C4-2B (cell line): ENCODE data around the gene ARPC4.

Experiments used
- H3K27ac ChIP-seq: fragments of 450-650 bp; 2 replicates; pipeline ENCODE4 v1.5.1; 2017
- ZFX ChIP-seq: fragments of 450-650 bp; IDR thresholded peaks from 2 replicates; pipeline ENCODE4 v1.6.1; 2017
- TF ChIP-seq, protein P1 (sequence below): fragments of 450-650 bp; conservative IDR thresholded peaks from 2 replicates; pipeline ENCODE4 v1.5.1; 2017; ENCODE audit warnings: mild to moderate bottlenecking

ARPC4 gene

GRCh38 chr3:9792405-9793160 lies at the start of gene ARPC4, which contains the start of gene TADA3:
ARPC4 (plus strand) TSS chr3:9793082; CDS start chr3:9793122, 40 bp downstream.
TADA3 (minus strand) TSS chr3:9792473; CDS start chr3:9791466, 1,007 bp downstream.
- no peak for TF ChIP-seq ZFX
- TF ChIP-seq, protein P1, sequence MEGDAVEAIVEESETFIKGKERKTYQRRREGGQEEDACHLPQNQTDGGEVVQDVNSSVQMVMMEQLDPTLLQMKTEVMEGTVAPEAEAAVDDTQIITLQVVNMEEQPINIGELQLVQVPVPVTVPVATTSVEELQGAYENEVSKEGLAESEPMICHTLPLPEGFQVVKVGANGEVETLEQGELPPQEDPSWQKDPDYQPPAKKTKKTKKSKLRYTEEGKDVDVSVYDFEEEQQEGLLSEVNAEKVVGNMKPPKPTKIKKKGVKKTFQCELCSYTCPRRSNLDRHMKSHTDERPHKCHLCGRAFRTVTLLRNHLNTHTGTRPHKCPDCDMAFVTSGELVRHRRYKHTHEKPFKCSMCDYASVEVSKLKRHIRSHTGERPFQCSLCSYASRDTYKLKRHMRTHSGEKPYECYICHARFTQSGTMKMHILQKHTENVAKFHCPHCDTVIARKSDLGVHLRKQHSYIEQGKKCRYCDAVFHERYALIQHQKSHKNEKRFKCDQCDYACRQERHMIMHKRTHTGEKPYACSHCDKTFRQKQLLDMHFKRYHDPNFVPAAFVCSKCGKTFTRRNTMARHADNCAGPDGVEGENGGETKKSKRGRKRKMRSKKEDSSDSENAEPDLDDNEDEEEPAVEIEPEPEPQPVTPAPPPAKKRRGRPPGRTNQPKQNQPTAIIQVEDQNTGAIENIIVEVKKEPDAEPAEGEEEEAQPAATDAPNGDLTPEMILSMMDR: no peak
- H3K27ac ChIP-seq: peak within 1 kb of the TSS; percentile 91

DNA sequence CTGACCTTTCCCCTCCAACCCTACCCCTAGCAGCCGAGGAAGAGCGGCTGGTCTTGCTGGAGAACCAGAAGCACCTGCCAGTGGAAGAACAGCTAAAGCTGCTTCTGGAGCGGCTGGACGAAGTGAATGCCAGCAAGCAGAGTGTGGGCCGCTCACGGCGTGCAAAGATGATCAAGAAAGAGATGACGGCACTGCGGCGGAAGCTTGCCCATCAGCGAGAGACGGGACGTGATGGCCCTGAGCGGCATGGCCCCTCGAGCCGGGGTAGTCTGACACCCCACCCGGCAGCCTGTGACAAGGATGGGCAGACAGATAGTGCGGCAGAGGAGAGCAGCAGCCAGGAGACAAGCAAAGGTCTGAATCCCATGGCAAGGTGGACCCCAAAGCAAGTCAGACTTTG lies 49.3 kb upstream of the ARPC4 start:
- no peak for TF ChIP-seq ZFX
- TF ChIP-seq, protein P1: no peak
- no peak overlapping the region for H3K27ac ChIP-seq

DNA sequence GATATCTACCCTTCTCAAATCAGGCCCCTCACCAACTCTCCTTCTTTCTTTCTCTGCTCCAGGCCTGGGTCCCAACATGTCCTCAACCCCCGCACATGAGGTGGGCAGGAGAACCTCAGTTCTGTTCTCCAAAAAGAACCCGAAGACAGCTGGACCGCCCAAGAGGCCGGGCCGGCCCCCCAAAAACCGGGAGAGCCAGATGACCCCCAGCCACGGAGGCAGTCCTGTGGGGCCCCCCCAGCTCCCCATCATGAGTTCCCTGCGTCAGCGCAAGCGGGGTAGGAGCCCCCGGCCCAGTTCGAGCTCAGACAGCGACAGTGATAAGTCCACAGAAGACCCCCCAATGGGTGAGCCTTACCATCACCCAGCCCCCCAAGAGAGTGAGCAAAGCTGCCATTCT lies 48.7 kb upstream of the ARPC4 start:
- no peak for TF ChIP-seq ZFX
- TF ChIP-seq, protein P1: no peak
- no peak overlapping the region for H3K27ac ChIP-seq

- TF ChIP-seq ZFX: no peak
- TF ChIP-seq, protein P1: no peak
- no peak overlapping the region for H3K27ac ChIP-seq
Observed at GRCh38 chr3:9745521-9745920, 47.4 kb upstream of the ARPC4 start.

- no peak for TF ChIP-seq ZFX
- TF ChIP-seq, protein P1: no peak
- no peak overlapping the region for H3K27ac ChIP-seq
Observed at GRCh38 chr3:9746330-9746729, 46.6 kb upstream of the ARPC4 start.

- H3K27ac ChIP-seq: no peak overlapping the region
- TF ChIP-seq, protein P1: no peak
- TF ChIP-seq ZFX: no peak
Observed at GRCh38 chr3:9747267-9747666, 45.6 kb upstream of the ARPC4 start.

- H3K27ac ChIP-seq: no peak overlapping the region
- no peak for TF ChIP-seq ZFX
- TF ChIP-seq, protein P1: no peak
Observed at GRCh38 chr3:9748031-9748430, 44.9 kb upstream of the ARPC4 start.
